ENCODE results near the gene HAX1. TPM values are rescaled to one million over a fixed set of nuclear protein-coding genes. Genes with fewer than 3 reads are reported as not detected.
"Not testable (repeated sequence)": the region's sequence is repeated elsewhere in the genome, so short reads cannot be mapped to it uniquely, and the experiment has no call there.

HAX1 gene
- total RNA-seq, 4 donors from 2014 or later, result 71.8 to 125 (median 75.6) TPM

DNA sequence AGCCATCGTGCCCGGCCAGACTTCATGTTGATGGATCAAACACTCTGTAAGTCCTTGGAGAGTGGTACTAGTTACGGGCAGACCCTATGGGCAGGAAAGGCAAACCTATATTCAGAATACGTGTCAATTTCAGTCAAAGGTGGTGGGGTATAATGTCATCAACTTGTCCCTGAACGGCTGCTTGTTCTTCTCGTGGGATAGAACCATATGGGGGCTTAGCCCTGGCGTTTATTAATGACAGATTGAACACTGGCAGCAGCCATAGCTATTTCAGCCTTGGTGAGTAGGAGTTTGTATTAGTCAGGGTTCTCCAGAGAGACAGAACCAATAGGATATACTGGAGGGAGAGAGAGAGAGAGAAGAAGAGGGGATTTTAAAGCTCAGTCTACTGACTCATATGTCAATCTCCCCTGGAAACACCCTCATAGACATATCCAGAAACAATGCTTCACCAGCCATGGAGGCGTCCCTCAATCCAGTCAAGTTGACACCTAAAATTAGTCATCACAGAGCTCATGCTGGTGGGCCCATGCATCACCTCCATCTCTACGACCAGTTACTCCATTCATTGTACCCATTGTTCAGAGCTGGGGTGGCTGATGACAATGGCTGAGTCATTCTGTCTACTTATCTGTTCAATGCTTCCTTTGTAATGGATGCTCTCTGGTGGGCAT is 32.4 kb downstream of the HAX1 start:
- TF ChIP-seq POLR2A (IDR thresholded peaks at IDR 0.05), result no peak
- TF ChIP-seq, protein P1, sequence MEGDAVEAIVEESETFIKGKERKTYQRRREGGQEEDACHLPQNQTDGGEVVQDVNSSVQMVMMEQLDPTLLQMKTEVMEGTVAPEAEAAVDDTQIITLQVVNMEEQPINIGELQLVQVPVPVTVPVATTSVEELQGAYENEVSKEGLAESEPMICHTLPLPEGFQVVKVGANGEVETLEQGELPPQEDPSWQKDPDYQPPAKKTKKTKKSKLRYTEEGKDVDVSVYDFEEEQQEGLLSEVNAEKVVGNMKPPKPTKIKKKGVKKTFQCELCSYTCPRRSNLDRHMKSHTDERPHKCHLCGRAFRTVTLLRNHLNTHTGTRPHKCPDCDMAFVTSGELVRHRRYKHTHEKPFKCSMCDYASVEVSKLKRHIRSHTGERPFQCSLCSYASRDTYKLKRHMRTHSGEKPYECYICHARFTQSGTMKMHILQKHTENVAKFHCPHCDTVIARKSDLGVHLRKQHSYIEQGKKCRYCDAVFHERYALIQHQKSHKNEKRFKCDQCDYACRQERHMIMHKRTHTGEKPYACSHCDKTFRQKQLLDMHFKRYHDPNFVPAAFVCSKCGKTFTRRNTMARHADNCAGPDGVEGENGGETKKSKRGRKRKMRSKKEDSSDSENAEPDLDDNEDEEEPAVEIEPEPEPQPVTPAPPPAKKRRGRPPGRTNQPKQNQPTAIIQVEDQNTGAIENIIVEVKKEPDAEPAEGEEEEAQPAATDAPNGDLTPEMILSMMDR (IDR thresholded peaks at IDR 0.05), result no peak
- H3K27me3 ChIP-seq, result no peaks in the 10 kb centered on the region
- DNase-seq, result no peak
- H3K4me1 ChIP-seq, result no peaks in the 10 kb centered on the region
- no peaks in the 10 kb centered on the region for H3K9me3 ChIP-seq
- H3K27ac ChIP-seq, result no peak overlapping the region
- no peaks in the 10 kb centered on the region for H3K36me3 ChIP-seq
- no peak overlapping the region for H3K4me3 ChIP-seq

DNA sequence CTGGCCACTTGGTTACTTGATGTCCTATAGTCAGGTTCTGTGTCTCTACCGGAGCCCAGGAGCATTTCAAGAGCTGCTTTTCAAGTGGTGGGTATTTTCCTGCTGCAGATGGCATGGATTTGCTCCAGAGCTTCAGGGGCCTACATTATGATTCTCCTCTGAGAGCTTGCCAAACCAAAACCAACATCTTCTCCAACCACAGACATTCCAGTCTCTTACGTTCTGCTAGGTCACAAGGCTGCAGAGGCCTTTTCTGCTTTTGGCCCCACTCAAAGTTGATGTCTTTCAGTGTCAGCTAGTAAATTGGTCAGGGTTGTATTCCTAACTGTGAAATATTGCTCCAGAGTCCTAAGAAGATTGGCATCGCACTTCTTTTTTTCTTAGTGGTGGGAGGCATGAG is 33.7 kb downstream of the HAX1 start:
- no peaks in the 10 kb centered on the region for H3K9me3 ChIP-seq
- H3K36me3 ChIP-seq, result no peaks in the 10 kb centered on the region
- DNase-seq, result no peak
- no peak overlapping the region for H3K27ac ChIP-seq
- H3K4me1 ChIP-seq, result no peaks in the 10 kb centered on the region
- H3K27me3 ChIP-seq, result no peaks in the 10 kb centered on the region
- no peak for TF ChIP-seq POLR2A (IDR thresholded peaks at IDR 0.05)
- TF ChIP-seq, protein P1 (IDR thresholded peaks at IDR 0.05), result no peak
- no peak overlapping the region for H3K4me3 ChIP-seq

DNA sequence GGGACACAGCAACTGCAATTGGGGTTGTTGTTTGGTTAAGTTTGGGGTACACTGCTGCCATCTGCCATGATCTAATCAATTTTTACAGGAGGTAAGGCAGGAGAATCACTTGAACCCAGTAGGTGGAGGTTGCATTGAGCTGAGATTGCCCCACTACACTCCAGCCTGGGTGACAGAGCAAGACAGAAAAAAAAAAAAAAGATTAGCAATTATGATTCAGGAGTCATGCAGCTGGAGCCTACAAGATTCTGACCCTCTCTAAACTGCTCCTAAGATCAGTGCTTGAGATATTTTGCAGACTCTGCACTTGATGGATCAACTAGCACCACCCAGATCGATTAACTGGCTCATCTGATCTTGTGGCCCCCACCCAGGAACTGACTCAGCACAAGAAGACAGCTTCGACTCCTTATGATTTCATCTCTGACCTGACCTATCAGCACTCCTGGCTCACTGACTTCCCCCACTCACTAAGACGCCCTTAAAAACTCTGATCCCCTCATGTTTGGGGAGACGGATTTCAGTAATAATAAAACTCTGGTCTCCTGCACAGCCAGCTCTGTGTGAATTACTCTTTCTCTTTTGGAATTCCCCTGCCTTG is 35.3 kb downstream of the HAX1 start:
- not testable (repeated sequence) for DNase-seq, H3K27ac ChIP-seq, H3K4me3 ChIP-seq, H3K9me3 ChIP-seq, H3K4me1 ChIP-seq, H3K36me3 ChIP-seq, H3K27me3 ChIP-seq

DNA sequence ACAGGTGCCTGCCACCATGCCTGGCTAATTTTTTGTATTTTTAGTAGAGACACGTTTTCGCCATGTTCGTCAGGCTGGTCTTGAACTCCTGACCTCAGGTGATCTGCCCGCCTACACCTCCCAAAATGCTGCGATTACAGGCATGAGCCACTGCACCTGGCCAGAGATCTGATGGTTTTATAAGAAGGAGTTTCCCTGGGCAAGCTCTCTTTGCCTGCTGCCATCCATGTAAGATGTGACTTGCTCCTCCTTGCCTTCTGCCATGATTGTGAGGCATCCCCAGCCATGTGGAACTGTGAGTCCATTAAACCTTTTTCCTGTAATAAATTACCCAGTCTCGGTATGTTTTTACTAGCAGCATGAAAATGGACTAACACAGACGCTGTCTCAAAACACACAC is 36.7 kb downstream of the HAX1 start:
- H3K4me3 ChIP-seq, H3K27me3 ChIP-seq, H3K27ac ChIP-seq, DNase-seq, H3K4me1 ChIP-seq, H3K9me3 ChIP-seq, H3K36me3 ChIP-seq: not testable (repeated sequence)

DNA sequence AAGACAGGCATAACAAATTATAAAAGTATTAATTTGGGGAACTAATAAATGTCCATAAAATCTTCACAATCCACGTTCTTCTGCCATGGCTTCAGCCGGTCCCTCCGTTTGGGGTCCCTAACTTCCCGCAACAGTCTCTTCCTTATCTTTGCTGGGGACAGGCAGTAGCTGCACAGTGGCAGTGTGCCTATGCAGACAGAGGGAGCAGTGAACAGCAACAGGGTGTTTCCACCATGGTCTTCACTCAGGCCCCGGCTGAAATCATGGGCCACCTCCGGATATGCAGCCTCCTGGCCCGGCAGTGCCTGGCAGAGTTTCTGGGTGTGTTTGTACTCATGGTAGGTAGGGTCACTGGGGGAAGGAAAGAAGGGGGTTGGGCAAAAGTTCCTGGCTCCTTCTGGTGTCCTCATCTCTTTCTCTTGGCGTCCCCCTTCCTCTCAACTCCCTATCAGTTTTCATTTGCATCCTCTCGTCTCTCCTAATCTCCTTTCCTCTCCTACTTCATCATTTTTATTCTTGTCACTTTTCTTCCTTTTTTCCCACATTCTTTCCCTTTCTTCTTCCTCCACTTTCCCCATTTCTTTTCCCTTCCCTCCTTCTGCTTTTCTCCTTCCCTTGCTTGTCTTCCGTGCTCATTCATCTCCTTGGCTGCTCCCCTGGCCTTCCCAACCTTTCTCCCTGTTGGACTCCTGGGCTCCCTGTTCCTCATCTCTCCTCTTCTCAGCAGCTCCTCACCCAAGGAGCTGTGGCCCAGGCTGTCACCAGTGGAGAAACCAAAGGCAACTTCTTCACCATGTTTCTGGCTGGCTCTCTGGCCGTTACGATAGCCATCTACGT is 40.0 kb downstream of the HAX1 start:
- H3K4me3 ChIP-seq, H3K27me3 ChIP-seq, DNase-seq, H3K9me3 ChIP-seq, H3K4me1 ChIP-seq, H3K27ac ChIP-seq, H3K36me3 ChIP-seq: not testable (repeated sequence)

DNA sequence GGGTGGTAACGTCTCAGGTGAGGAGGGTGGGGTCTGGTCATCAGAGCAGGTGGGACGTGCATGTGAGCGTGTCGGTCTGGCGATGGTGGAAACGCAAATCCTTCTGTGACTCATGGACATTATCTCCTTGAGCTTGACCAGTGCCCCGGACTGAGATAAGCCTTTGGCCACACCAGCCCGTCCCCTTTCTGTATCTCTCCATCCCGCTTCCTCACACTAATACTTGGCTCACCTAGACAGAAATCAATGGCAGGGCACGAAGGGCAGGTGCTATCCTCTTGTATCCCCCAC is 40.6 kb downstream of the HAX1 start:
- Histone ChIP-seq H3K27ac (no peak overlapping the region), H3K4me3 (no peak overlapping the region), H3K4me1 (no peaks in the 10 kb centered on the region), H3K27me3 (no peaks in the 10 kb centered on the region), H3K36me3 (no peaks in the 10 kb centered on the region), H3K9me3 (no peaks in the 10 kb centered on the region)
- TF ChIP-seq, protein P1 (IDR thresholded peaks at IDR 0.05), result no peak
- TF ChIP-seq POLR2A (IDR thresholded peaks at IDR 0.05), result no peak
- DNase-seq, result no peak

DNA sequence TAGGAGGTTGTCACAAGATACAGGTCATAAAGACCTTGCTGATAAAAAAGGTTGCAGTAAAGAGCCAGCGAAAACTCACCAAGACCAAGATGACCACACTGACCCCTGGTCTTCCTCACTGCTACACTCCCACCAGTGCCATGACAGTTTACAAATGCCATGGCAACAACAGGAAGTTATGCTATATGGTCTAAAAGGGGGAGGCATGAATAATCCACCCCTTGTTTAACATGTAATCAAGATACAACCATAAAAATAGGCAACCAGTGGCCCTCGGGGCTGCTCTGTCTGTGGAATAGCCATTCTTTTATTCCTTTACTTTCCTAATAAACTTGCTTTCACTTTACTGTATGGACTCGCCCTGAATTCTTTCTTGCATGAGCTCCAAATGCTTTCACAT is 41.8 kb downstream of the HAX1 start:
- H3K27me3 ChIP-seq, H3K4me1 ChIP-seq, H3K36me3 ChIP-seq, H3K27ac ChIP-seq, H3K4me3 ChIP-seq, H3K9me3 ChIP-seq, DNase-seq: not testable (repeated sequence)

Data from Peyer's patch (tissue), 4 donors.